Colonic mucosa (tissue), 4 donors: ENCODE results near the gene NUPR1. TPM values are rescaled to one million over a fixed set of nuclear protein-coding genes. Genes with fewer than 3 reads are reported as not detected.
"Not testable (repeated sequence)": the region's sequence is repeated elsewhere in the genome, so short reads cannot be mapped to it uniquely, and the experiment has no call there.

Source experiments
- DNase-seq: peaks from one replicate; pipeline ENCODE4 v3.0.0-alpha.2; 2020
- H3K27ac ChIP-seq: fragments of 200-600 bp; one replicate; pipeline ENCODE4 v1.8.0; 2021
- H3K27me3 ChIP-seq: fragments of 200-600 bp; one replicate; pipeline ENCODE4 v1.8.0; 2021
- H3K36me3 ChIP-seq: fragments of 200-600 bp; one replicate; pipeline ENCODE4 v1.8.0; 2021
- H3K4me1 ChIP-seq: fragments of 200-600 bp; one replicate; pipeline ENCODE4 v1.8.0; 2021; ENCODE audit warnings: mild to moderate bottlenecking
- H3K4me3 ChIP-seq: fragments of 200-600 bp; one replicate; pipeline ENCODE4 v1.8.0; 2021
- H3K9ac ChIP-seq, 2 donors: one replicate each; pipeline ENCODE4 v1.7.0; 2013; ENCODE audit warnings: control low read depth in 2 of 2, low read depth in 2 of 2, low read length in 2 of 2
- H3K9me3 ChIP-seq: fragments of 200-600 bp; one replicate; pipeline ENCODE4 v1.8.0; 2021
- CTCF ChIP-seq: fragments of 200-600 bp; IDR thresholded peaks from one replicate; pipeline ENCODE4 v1.8.0; 2022; ENCODE audit warnings: antibody characterized with exemption, mild to moderate bottlenecking
- intact Hi-C: fragments of 100-400 bp; cut with DNase I; formaldehyde crosslinking; loops from one replicate; pipeline ENCODE4 v1.14.1; 2022
- total RNA-seq, 2 donors: library from RNA; stranded (reverse); fragmentation: NEBNext Ultra II Directional in 1 of 2; extraction: Animal tissue kit (Norgen Biotek cat#: 25700) in 1 of 2; gene quantifications; one replicate each; pipeline ENCODE4 v1.2.1, GENCODE V29; 2021
- donor health status: healthy.
- donor health status: DM: no; HTN: no; CAD: no.
- donor health status: DM: no; HTN: no; CAD: no.

NUPR1 gene
- total RNA-seq, 2 donors from 2014 or later: 87.0 to 128 TPM

GRCh38 chr16:28491230-28491969 is 47.4 kb downstream of the NUPR1 start:
- Histone ChIP-seq H3K27ac (peak overlapping the region; percentile 86), H3K9me3 (no peaks in the 10 kb centered on the region), H3K27me3 (no peaks in the 10 kb centered on the region), H3K4me1 (no peaks in the 10 kb centered on the region), H3K4me3 (peak overlapping the region; percentile 93), H3K36me3 (no peaks in the 10 kb centered on the region), H3K9ac (peak overlapping the region; percentile 92 to 96)
- TF ChIP-seq CTCF: no peak
- intact Hi-C loops: no loop called here
- DNase-seq: peak; percentile 56

- no peak overlapping the region for H3K27ac ChIP-seq
Measured at GRCh38 chr16:28486266-28486665, 52.5 kb downstream of the NUPR1 start.

DNA sequence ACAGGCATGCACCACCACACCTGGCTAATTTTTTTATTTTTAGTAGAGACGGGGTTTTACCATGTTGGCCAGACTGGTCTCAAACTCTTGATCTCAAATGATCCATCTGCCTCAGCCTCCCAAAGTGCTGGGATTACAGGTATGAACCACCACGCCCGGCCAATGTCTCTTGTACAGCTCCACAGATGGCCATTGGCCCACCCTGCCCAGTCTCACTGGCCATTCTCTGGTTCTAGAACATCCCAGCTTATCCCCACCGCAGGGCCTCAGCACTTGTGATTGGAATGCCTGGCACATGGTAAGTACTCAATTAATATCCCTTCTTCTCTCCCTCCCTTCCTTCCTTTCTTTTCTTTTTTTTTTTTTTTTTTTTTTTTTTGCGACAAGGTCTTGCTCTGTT is 55.4 kb downstream of the NUPR1 start:
- intact Hi-C loops: loop anchor here (10.0 kb wide), 1 partner anchor 61 kb away; no protein-coding TSS in a partner anchor
- H3K4me3 ChIP-seq, H3K27me3 ChIP-seq, H3K27ac ChIP-seq, DNase-seq, H3K4me1 ChIP-seq, H3K9ac ChIP-seq, H3K36me3 ChIP-seq, H3K9me3 ChIP-seq: not testable (repeated sequence)

More at GRCh38 chr16:28486266-28486665, 52.5 kb downstream of the NUPR1 start:
- peaks cover 5% of the 10 kb centered on the region for H3K4me1 ChIP-seq
- no peak overlapping the region for H3K9ac ChIP-seq
- H3K27me3 ChIP-seq: no peaks in the 10 kb centered on the region
- intact Hi-C loops: loop anchor here (10.0 kb wide), 1 partner anchor 59 kb away; no protein-coding TSS in a partner anchor
- TF ChIP-seq CTCF: no peak
- no peak overlapping the region for H3K4me3 ChIP-seq
- H3K9me3 ChIP-seq: no peaks in the 10 kb centered on the region
- H3K36me3 ChIP-seq: peaks cover 3% of the 10 kb centered on the region
- DNase-seq: no peak

Other genes with a start within 250 kb of the NUPR1 start
- 1 to 10 TPM; 1.0 to 1.4 TPM for gene SBK1, start 246.4 kb downstream of the NUPR1 start, total RNA-seq
- gene NPIPB6, start 175.5 kb downstream of the NUPR1 start, total RNA-seq: 1 to 10 TPM in 1 of 2 donors, under 1 TPM in 1; 0.42 to 1.2 TPM
- gene EIF3CL, start 135.1 kb downstream of the NUPR1 start, total RNA-seq: 10 to 100 TPM in 1 of 2 donors, not detected in 1; 69.3 TPM
- gene NPIPB7, start 66.6 kb downstream of the NUPR1 start, total RNA-seq: under 1 TPM in 1 of 2 donors, not detected in 1; 0.40 TPM
- 100 to 1,000 TPM; 101 to 123 TPM for gene CLN3, start 46.9 kb downstream of the NUPR1 start, total RNA-seq
- 10 to 100 TPM; 60.8 to 87.4 TPM for gene APOBR, start 44.3 kb downstream of the NUPR1 start, total RNA-seq
- gene IL27, start 32.1 kb downstream of the NUPR1 start, total RNA-seq: not detected
- 10 to 100 TPM; 17.4 to 19.3 TPM for gene SGF29, start 14.9 kb upstream of the NUPR1 start, total RNA-seq
- 10 to 100 TPM in 1 of 2 donors, 1 to 10 TPM in 1; 7.6 to 12.6 TPM for gene SULT1A2, start 58.1 kb upstream of the NUPR1 start, total RNA-seq
- 100 to 1,000 TPM in 1 of 2 donors, 10 to 100 TPM in 1; 61.7 to 150 TPM for gene SULT1A1, start 71.1 kb upstream of the NUPR1 start, total RNA-seq
- gene NPIPB8, start 99.1 kb upstream of the NUPR1 start, total RNA-seq: 1 to 10 TPM in 1 of 2 donors, under 1 TPM in 1; 0.74 to 3.6 TPM
- 100 to 1,000 TPM; 570 to 571 TPM for gene EIF3C, start 172.5 kb upstream of the NUPR1 start, total RNA-seq
- gene NPIPB9, start 212.8 kb upstream of the NUPR1 start, total RNA-seq: 1 to 10 TPM; 1.5 to 3.4 TPM